HEK293T (cell line): Measurements from ENCODE around the gene RNF220.

Experiments used
- ARNT ChIP-seq: fragments of 450-650 bp; IDR thresholded peaks from 2 replicates; pipeline ENCODE4 v1.6.1; 2017; ENCODE audit warnings: mild to moderate bottlenecking
- CTBP1 ChIP-seq: fragments of 450-650 bp; IDR thresholded peaks from 2 replicates; pipeline ENCODE4 v1.6.1; 2016; ENCODE audit warnings: borderline replicate concordance
- FOXM1 ChIP-seq: fragments of 450-650 bp; IDR thresholded peaks from 2 replicates; pipeline ENCODE4 v1.6.1; 2017; ENCODE audit warnings: mild to moderate bottlenecking, borderline replicate concordance
- HDGF ChIP-seq: fragments of 450-650 bp; IDR thresholded peaks from 2 replicates; pipeline ENCODE4 v1.6.1; 2017; ENCODE audit warnings: antibody characterized with exemption, borderline replicate concordance
- NFRKB ChIP-seq: fragments of 450-650 bp; IDR thresholded peaks from 2 replicates; pipeline ENCODE4 v1.6.1; 2016; ENCODE audit warnings: mild to moderate bottlenecking, moderate library complexity
- SP1 ChIP-seq: fragments of 450-650 bp; IDR thresholded peaks from 2 replicates; pipeline ENCODE4 v1.6.1; 2017
- SUZ12 ChIP-seq: fragments of 450-650 bp; IDR thresholded peaks from 2 replicates; pipeline ENCODE4 v1.6.1; 2016; ENCODE audit warnings: mild to moderate bottlenecking
- ZNF384 ChIP-seq: fragments of 450-650 bp; IDR thresholded peaks from 2 replicates; pipeline ENCODE4 v1.6.1; 2016

DNA sequence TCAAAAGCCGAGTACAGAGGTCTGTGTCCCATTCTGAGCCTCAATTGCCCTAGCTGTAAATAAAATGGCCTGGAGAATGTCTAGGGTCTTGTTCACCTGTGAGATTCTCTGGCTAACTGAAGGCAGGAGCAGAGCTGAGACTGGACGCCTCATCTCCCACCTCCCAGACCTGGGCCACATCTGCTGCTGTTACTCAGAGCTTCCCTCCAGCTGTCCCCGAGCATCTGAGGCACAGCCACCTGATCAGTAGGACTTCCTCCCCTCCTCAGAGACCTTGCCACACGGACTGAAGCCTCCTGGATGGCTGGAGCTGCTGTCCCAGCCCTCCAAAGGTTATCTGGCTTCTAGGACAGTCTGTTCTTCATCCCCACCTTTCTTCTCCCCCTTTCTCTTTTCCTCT, 206.8 kb downstream of the RNF220 start:
- no peak for TF ChIP-seq HDGF
- no peak for TF ChIP-seq CTBP1
- no peak for TF ChIP-seq ARNT
- TF ChIP-seq FOXM1, result no peak
- no peak for TF ChIP-seq ZNF384
- TF ChIP-seq SP1, result no peak
- TF ChIP-seq SUZ12, result no peak
- no peak for TF ChIP-seq NFRKB
